ENCODE results near the gene PTPRJ. TPM values are rescaled to one million over a fixed set of nuclear protein-coding genes. Genes with fewer than 3 reads are reported as not detected.
"Not testable (repeated sequence)": the region's sequence is repeated elsewhere in the genome, so short reads cannot be mapped to it uniquely, and the experiment has no call there.

The PTPRJ gene
- total RNA-seq, 1 donor from 2014 or later: 22.7 TPM

GRCh38 chr11:48184452-48184851 lies 204.1 kb downstream of the PTPRJ start:
- no peak for DNase-seq (ENCODE audit: low spot score)

GRCh38 chr11:48190906-48191654 lies 210.7 kb downstream of the PTPRJ start:
- not testable (repeated sequence) for ATAC-seq; DNase-seq (ENCODE audit: low spot score)

More at GRCh38 chr11:48184452-48184851, 204.1 kb downstream of the PTPRJ start:
- no peak for ATAC-seq

GRCh38 chr11:48193876-48194275 lies 213.5 kb downstream of the PTPRJ start:
- DNase-seq (ENCODE audit: low spot score) (no peak), ATAC-seq (no peak)

DNA sequence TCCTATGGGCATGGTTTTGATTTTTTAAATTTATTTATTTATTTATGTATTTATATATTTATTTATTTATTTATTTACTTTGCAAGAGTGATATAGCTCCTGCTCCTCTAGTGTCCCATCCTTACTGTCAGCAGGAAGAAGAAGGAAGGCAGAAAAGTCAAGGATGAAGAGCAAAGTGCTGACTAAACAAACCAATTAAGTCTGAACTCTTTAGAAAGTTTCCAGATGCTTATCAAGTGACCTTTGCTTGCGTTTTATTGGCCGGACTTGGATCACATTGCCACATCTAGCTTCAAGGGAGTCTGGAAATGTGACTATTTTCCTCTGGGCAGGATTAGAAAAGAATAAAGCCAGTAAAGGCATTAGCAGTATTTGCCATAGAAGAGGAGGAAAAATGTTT lies 227.5 kb downstream of the PTPRJ start:
- ATAC-seq: no peak

GRCh38 chr11:48210052-48210451 lies 229.7 kb downstream of the PTPRJ start:
- no peak for DNase-seq (ENCODE audit: low spot score)
- ATAC-seq: no peak

More for the DNA sequence above, 227.5 kb downstream of the PTPRJ start:
- no peak for DNase-seq (ENCODE audit: low spot score)

GRCh38 chr11:48216510-48216909 lies 236.2 kb downstream of the PTPRJ start, which contains the start of gene OR4B1:
Gene OR4B1, plus strand, starts transcription at chr11:48216810. Its CDS starts 0 bp downstream, at chr11:48216810.
- DNase-seq (ENCODE audit: low spot score) (no peak), ATAC-seq (no peak)

Other genes starting within 250 kb of the PTPRJ start
- 23.2 TPM for gene FNBP4, start 213.2 kb upstream of the PTPRJ start, total RNA-seq
- gene NUP160, start 132.2 kb upstream of the PTPRJ start, total RNA-seq: 12.6 TPM
- gene OR4B1, start 236.3 kb downstream of the PTPRJ start, total RNA-seq: not detected

Measured in left lobe of liver (tissue), 2 donors.